GM20431 (cell line): ENCODE measurements around the gene COMMD1.
"Not testable (repeated sequence)": the region's sequence is repeated elsewhere in the genome, so short reads cannot be mapped to it uniquely, and the experiment has no call there.

Source experiments
- in situ Hi-C: fragments of 300-500 bp; cut with MseI, MboI; formaldehyde crosslinking; loops from one replicate; pipeline ENCODE4 v1.15.0; 2020; ENCODE audit warnings: low sequenced_read_pairs; ENCODE audit not compliant: unreplicated experiment

COMMD1 gene

DNA sequence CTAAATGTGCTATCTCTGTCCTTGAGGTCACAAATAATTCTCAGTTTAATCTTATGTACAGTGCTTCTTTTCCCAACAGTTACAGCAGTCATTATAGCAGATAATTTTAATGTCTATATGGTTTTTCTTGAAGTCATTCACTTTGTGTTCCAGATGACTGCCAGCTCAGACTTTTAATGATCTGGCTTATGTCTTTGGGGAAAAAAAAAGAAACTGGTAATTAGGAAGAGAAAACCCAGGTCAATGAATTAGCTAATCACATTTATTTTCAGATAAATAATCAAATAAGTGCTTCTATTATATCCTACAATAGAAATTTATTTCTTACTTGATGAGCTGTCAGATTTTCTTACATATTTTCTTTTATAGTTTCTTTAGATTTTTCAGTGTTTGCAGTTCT, 96.0 kb downstream of the COMMD1 start:
- in situ Hi-C loops = no loop called here

DNA sequence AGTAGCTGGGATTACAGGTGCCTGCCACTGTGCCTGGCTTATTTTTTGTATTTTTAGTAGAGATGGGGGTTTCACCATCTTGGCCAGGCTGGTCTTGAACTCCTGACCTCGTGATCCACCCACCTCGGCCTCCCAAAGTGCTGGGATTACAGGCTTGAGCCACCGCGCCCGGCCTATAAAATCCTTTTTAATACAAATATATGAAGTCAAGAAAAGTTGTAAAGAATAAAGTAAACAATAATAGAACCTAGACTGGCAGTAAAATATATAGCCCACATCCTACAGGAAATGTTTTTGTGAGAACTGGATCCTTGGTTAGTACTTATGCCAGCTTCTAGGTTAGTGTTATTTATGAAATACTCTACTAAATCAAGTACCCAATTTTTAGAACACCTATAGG, 99.0 kb downstream of the COMMD1 start:
- in situ Hi-C loops = not testable (repeated sequence)

DNA sequence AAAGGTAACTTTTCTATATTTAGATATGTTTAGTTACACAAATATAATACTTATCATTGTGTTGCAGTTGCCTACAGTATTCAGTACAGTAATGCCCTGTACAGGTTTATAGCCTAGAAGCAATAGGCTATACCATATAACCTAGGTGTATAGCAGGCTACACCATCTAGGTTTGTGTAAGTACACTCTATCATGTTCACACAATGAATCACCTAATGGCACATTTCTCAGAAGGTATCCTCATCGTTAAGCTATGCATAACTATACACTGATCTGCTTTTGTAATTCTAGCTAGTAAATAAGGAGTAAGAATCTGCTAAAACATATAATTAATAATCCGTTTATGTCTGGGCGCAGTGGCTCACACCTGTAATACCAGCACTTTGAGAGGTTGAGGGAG, 102.1 kb downstream of the COMMD1 start:
- in situ Hi-C loops = no loop called here

DNA sequence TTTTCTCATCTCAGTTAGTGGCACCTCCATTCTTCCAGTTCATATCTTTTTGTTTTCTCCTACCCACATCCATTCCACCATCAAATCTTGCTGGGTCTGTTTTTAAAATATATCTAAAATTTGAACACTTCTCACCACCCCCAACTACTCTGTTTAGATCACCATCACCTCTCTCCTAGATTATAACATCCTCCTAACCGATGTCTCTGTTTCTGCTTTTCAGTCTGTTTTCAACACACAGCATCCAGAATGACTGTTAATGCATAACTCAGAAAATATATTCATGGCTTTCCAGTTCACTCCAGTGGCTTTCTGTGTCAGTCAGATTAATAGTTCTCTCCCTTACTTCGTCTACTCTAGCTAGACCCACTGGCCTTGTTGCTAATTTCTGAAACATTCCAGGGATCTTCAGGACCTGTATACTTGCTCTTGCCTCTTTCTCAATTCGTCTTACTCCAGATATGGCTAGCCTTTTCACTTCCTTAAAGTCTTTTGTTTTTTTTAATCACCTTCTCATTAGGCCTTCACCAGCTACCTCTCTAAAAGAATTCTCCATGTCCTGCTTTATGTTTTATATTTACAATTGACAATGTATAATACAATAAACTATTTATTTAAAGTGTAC, 105.3 kb downstream of the COMMD1 start:
- in situ Hi-C loops = no loop called here

DNA sequence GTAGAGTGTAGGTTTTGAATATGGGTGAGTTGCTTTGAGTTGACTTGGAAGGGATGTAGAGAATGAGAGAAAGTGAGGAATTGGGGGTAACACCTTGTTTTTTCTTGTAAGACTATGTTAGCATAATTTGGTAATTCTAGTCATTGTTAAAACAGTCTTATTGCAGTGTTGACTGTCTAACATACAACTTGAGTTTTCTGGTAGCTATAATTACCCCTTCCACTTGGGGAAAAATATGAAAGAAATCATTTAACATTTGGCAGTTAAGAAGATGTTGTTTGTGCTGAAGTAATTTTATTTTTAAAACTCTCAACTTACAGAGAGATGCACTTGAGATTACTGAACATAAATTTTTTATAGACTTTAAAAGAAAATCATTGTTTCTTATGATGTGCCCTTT, 108.2 kb downstream of the COMMD1 start:
- in situ Hi-C loops = no loop called here

DNA sequence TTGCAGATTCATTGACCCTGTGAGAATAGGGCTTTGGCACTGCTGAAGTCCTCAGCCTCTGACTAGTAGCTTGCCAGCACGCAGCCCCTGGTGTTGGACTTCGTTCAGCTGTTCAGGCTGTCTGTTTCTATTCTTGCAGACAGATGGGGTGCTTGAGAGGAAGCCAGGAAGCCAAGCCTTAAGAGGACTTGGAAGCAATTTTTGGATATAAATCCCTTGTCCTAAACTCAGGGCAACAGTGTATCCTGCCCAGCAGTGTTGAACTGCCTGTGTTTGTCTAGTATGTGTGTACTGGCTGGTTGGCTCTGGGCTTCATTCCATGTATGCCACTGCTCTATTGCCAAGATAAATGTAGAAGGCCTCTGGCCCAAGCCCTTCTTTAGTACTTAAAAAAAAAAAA, 108.6 kb downstream of the COMMD1 start:
- in situ Hi-C loops = no loop called here

DNA sequence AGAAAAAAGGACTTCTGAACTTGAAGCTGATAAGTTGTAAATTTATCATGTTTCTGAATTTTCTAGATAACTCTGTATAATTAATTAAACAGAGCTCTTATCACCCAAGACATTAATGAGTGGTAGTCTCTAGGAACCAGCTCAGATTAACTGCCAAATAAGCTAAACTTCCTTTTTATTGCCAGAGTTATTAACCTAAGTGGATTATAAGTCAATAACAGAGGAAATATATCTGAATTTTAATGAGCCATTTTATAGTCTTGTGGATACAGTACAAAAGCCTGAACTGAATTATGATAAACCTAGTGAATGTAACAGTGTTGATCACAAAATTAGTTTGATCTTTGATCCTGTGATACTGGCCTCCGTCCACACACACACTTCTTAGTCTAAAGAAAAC, 111.5 kb downstream of the COMMD1 start:
- in situ Hi-C loops = no loop called here

DNA sequence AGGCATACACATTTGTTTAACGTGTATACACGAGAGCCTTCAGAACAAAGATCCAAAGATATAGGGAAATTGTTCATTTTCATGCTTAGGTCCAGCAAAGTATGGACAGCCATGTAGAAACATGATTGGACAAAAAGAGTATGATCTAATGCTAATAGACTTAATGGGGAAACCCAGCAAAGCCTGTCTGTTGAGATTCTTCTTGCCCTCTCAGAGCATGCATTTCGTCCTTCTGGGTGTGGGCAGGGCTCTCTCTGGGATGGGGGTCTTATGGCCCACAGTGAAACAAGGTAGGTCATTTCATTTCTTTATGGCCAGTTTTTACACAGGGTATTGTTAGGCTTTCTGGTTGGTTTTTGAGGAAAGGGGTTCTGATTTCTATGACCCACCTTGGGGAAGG, 124.4 kb downstream of the COMMD1 start:
- in situ Hi-C loops = no loop called here

DNA sequence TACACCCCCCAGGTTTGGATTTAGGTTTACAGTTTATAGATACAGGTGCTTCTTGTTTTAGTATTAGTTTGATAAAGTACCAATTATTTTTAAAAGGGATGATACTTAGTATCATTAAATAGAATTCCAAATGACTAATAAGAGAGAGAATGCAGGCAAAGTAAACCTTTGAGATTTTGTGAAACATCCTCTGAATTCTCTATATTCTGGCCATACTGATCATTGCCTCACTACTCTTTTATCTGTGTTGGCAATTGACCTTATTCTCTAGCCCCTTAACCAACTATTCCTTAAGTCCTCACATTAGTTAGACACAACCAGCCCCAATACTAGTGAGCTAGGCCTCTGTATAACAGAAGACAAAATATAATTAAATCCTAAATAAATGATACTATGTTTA, 125.4 kb downstream of the COMMD1 start:
- in situ Hi-C loops = no loop called here

DNA sequence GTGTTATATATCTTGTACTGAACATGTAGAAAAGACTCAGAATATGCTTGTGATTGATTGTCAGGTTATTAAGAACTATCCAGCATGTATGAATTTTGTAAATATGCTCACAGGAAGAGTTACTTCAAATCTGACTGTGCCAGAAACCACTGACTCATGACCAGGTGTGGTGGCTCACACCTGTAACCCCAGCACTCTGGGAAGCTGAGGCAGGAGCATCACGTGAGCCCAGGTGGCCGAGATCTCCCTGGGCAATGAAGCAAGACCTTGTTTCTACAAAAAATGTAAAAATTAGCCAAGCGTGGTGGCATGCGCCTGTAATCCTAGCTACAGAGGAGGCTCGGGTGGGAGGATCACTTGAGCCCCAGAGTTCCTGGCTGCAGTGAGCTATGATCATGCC, 126.6 kb downstream of the COMMD1 start:
- in situ Hi-C loops = no loop called here

DNA sequence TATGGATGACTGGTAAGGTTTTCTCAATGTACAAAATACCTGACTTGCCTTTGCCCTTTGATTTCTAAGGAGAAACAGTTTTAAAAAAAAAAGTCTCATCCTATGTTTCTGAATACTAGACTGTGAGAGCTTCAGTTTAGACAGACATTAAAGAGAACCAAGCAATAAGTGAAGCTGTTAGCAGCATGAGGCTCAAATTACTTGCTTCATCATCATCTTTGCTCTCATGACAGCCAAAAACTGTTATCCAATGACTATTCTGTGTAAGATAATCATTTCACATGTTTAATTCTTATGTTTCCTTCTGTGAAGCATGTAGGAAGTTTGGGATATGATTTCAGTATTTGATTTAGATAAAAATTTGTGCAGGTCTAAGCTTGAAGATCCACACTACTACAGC, 129.2 kb downstream of the COMMD1 start:
- in situ Hi-C loops = no loop called here

DNA sequence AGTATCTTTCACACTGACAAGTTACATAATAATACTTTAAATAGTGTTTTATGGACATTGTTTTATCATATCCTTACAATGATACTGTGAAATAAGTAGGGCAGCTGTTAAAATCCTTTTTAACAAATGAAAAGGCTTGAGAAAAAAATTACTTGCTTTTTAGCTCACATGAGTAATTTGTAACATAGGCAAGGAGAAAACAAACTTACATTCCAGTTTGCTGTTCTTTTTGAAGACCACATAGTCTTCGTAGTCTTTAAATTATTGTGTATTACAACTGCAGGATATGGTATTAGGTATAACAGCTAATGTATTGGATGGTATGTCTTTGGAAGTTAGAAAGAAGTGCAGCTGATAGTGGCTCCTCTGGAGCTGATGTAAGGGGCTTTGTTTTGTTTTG, 130.8 kb downstream of the COMMD1 start:
- in situ Hi-C loops = no loop called here

DNA sequence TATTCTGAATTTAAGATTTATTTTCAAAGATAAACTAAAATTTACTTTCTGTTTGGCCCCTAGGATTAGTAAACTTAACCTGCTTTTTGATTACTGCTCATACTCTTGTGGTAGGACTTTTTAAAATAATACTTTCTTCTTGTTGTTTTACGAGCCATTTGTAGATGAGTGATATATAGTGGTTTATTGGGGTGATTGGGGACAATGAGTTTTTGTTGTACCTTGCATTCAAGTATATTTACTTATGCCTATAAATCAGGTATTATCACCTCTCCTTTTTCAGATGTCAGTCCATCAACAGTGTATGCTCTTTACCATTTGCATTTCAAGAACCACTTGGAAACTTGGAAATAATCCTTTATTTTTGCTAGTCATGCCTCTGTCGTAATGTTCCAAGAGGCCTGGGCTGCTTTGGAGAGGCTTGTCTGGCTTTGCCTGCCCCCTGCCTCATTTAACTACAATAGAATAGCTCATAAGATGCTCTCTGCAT, 131.3 kb downstream of the COMMD1 start:
- in situ Hi-C loops = no loop called here

DNA sequence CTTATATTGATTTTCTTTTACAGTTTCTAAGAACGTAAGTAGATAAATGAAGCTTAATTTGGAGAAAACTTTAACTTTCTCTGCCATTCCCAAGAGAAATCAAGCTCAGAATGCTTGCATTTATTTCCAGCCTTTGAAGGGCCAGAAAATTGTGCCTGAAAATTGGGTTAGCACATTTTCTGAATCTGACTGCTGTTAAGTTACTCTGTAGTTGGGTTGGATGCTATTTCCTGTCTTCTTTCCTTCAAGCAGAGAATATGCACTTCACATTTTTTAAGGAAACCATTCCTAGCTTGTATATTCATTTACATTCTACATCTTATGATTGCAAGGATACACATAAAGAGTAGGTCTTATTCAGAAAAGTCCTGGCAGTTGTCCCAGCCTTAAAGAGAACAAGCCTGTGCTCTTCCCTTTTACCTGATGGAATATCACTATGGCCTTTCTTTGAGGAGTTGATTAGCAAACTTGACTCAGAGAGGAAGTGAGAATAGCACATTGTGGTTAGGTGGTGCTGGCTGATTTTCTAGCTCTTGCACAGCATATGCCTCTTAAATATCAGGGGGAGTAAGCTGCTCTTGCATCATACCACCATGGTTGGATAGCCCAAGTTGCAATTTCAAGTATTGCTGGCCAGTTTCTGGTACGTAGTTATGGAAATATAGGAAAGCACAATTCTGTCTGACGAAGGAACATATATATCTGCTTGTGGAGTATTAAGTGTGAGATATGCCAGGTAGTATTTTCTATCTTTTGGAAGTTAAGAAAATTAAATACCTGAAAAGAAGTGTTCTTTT, 133.7 kb downstream of the COMMD1 start:
- in situ Hi-C loops = no loop called here

DNA sequence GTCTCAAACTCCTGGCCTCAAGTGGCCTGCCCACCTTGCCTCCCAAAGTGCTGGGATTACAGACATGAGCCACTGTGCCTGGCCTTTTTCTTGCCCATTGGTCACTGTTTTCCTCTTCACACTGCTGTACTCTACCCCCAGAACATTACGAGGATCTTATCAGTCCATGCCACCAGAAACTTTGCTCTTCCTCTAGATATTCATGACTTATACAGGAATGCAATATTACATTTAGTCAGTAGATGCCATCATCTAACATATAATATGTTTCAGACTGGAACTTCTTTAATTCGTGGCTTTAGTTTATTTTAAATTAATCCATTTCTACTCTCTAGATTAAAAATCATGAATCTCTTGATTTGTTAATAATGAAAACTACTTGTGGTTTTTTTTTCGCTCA, 135.5 kb downstream of the COMMD1 start:
- in situ Hi-C loops = no loop called here

DNA sequence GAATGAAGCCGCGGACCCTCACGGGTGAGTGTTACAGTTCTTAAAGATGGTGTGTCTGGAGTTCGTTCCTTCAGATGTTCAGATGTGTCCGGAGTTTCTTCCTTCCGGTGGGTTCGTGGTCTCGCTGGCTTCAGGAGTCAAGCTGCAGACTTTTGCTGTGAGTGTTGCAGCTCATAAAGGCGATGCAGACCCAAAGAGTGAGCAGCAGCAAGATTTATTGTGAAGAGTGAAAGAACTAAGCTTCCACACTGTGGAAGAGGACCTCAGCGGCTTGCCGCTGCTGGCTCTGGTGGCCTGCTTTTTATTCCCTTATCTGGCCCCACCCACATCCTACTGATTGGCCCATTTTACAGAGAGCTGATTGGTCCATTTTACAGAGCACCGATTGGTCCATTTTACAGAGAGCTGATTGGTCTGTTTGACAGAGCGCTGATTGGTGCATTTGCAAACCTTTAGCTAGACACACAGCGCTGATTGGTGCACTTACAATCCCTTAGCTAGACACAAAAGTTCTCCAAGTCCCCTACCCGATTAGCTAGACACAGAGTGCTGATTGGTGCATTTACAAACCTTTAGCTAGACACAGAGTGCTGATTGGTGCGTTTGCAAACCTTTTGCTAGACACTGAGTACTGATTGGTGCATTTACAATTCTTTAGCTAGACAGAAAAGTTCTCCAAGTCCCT, 136.4 kb downstream of the COMMD1 start:
- in situ Hi-C loops = not testable (repeated sequence)

DNA sequence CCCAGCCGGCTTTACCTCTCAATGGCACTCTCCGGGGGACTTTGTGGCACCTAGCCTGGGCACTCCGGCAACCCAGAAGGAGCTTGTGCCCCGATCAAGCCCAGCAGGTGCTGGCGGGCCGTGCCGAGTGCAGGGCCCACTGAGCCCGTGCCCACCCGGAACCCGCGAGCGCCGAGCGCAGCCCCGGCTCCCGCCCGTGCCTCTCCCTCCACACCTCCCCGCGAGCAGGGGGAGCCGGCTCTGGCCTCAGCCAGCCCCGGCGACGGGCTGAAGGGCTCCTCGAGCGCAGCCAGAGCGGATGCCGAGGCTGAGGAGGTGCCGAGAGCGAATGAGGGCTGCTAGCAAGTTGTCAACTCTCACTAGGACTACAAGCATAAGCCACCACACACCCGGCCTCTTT, 136.9 kb downstream of the COMMD1 start:
- in situ Hi-C loops = no loop called here

DNA sequence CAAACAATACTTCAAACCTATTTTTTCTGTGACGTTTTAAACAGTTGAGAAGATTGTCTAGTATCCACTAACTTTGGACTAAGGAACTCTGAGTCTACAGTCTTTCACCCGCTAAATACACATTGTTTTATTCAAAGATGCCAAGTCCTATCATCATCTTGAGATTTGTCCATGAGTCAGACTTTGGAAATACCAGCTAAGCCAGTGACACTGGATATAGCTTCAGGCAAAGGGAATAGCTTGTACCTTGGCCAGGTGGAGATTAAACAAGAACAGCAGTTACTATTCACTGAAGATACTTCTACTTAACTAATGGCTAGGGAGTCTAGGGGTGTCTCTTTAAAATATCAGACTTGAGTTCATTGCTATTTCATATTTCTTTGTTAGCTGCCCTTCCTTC, 137.5 kb downstream of the COMMD1 start:
- in situ Hi-C loops = no loop called here

DNA sequence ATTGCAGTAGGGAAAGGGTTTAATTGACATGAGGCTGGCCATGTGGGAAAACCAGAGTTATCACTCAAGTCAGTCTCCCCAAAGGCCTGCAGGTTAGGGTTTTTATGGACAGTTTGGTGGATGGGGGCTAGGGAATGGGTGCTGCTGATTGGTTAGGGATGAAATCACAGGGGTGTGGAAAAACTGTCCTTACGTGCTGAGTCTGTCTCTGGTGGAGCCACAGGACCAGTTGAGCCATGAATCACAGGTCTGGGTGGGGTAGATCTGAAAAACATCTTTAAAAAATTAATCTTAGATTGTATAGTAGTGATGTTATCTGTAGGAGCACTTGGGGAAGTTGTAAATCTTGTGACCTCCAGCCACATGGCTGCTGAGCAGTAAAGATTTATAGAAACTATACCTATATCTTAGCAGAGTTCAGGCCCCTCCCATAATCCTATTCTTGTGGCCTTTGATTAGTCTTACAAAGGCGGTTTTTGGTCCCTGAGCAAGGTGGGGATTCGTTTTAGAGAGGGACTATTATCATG, 139.6 kb downstream of the COMMD1 start:
- in situ Hi-C loops = no loop called here

DNA sequence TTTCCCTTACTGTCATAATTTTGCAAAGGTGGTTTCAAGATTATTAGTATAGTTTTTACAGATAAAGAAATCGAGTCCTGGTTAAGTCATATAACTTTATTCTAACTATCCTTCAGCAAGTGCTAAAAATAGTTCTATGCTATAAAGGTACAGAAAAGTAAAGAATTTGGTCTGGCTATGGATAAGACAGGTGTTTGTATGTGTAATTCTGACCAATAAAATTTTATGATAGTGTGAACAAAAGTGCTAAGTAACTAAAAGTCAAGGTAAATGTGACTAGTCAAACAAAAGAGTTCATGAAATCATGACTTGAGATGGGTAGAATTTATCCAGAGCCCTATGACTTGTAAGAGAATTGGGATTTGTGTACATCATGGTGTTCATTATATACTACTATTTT, 140.7 kb downstream of the COMMD1 start:
- in situ Hi-C loops = no loop called here

DNA sequence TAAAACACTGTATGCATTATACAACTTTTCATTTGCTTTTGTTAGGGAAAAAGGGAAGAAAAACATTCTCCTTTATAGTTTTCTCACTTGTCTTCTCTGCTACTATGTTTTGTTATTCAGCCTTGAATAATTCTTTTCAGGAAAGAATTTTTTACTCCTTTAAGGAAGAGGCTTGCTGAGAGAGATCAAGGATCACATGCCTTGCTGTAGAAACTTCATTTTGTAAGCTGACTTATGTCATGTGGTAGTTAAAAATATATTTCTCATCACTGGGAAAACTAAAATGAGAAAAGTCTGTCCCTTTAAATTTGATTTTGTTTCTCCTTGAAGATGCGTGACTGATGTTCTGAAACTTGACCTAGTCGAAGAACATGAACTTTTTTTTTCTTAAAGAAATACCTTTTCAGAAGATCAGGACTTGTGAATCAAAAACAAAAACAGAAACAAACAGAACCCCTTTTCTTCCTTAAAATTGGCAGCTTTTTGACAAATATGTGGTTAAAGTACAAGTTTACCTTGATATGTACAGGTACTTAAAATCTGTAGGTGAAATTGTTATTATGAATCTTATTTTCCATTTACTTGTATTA, 145.1 kb downstream of the COMMD1 start:
- in situ Hi-C loops = no loop called here
